SK-N-SH (cell line): ENCODE results near the gene NEBL. TPM values are rescaled to one million over a fixed set of nuclear protein-coding genes. Genes with fewer than 3 reads are reported as not detected.
A peak's percentile ranks its signal among the peaks of the same experiment; 100 is the strongest.

Source experiments
- CTCF ChIA-PET: fragments of 300-600, 350-600 bp; formaldehyde crosslinking; extraction: SDS; loops from one replicate; lab custom pipeline; 2021; lab: Yijun Ruan, JAX
- POLR2A ChIA-PET: fragments of 350-600 bp; sonication (Branson Sonifier 250); formaldehyde crosslinking; extraction: SDS; loops from one replicate; lab custom pipeline; 2020; ENCODE audit warnings: antibody characterized with exemption, inconsistent platforms; lab: Yijun Ruan, JAX
- DNase-seq: peaks from one replicate; pipeline ENCODE4 v3.0.0; 2012
- H2AFZ ChIP-seq: fragments of 200-600 bp; sonication (generic); 2 replicates; pipeline ENCODE4 v1.8.1; 2016; ENCODE audit warnings: antibody characterized with exemption, mild to moderate bottlenecking, low read depth
- H3F3A ChIP-seq: fragments of 200-600 bp; sonication (generic); replicated peaks from 2 replicates; pipeline ENCODE3; 2016; ENCODE audit warnings: antibody characterized with exemption, mild to moderate bottlenecking; ENCODE audit not compliant: insufficient read depth
- H3K27ac ChIP-seq, 2 experiments: fragments of 200-500 bp in 1 of 2; fragments of 200-600 bp in 1 of 2; sonication (Bioruptor generic) in 1 of 2; sonication (generic), shearing (Covaris generic) in 1 of 2; 2 replicates each; pipeline versions ENCODE4 v1.5.1 to v1.6.1; 2014 to 2016; ENCODE audit warnings: low read depth in 2 of 2, inconsistent platforms in 1 of 2, low read length in 1 of 2, mild to moderate bottlenecking in 1 of 2, mixed read lengths in 1 of 2
- H3K27me3 ChIP-seq: fragments of 200-600 bp; sonication (generic), shearing (Covaris generic); 2 replicates; pipeline ENCODE4 v1.6.1; 2016; ENCODE audit warnings: mixed run types; ENCODE audit not compliant: insufficient read depth
- H3K36me3 ChIP-seq, 2 experiments: fragments of 200-500 bp in 1 of 2; fragments of 200-600 bp in 1 of 2; sonication (Bioruptor generic) in 1 of 2; sonication (generic) in 1 of 2; replicated peaks in 1 of 2; 2 replicates each; pipeline versions ENCODE3 to v1.5.1; 2014 to 2016; ENCODE audit warnings: low read length in 1 of 2, mild to moderate bottlenecking in 1 of 2; ENCODE audit not compliant: insufficient read depth in 2 of 2, control insufficient read depth in 1 of 2
- H3K4me1 ChIP-seq, 2 experiments: fragments of 200-500 bp in 1 of 2; fragments of 200-600 bp in 1 of 2; sonication (Bioruptor generic) in 1 of 2; sonication (generic), shearing (Covaris generic) in 1 of 2; 2 replicates each; pipeline versions ENCODE4 v1.5.1 to v1.6.1; 2014 to 2016; ENCODE audit warnings: low read depth in 1 of 2, low read length in 1 of 2, mixed run types in 1 of 2; ENCODE audit not compliant: insufficient read depth in 2 of 2, control insufficient read depth in 1 of 2
- H3K4me2 ChIP-seq: fragments of 200-600 bp; sonication (generic), shearing (Covaris generic); 2 replicates; pipeline ENCODE4 v1.6.1; 2017; ENCODE audit warnings: mixed run types
- H3K4me3 ChIP-seq, 2 experiments: fragments of 200-500 bp in 1 of 2; fragments of 200-600 bp in 1 of 2; sonication (Bioruptor generic) in 1 of 2; sonication (generic), shearing (Covaris generic) in 1 of 2; 2 replicates each; pipeline versions ENCODE4 v1.5.1 to v1.8.1; 2014 to 2016; ENCODE audit warnings: low read depth in 2 of 2, inconsistent platforms in 1 of 2, low read length in 1 of 2, mild to moderate bottlenecking in 1 of 2, mixed read lengths in 1 of 2, moderate library complexity in 1 of 2
- H3K79me2 ChIP-seq: fragments of 200-600 bp; sonication (generic); 2 replicates; pipeline ENCODE4 v1.8.1; 2017; ENCODE audit warnings: mild to moderate bottlenecking; ENCODE audit not compliant: insufficient read depth
- H3K9ac ChIP-seq: fragments of 200-600 bp; sonication (generic); 2 replicates; pipeline ENCODE4 v1.6.1; 2017; ENCODE audit warnings: mixed run types
- H3K9me2 ChIP-seq: fragments of 200-600 bp; sonication (generic); 2 replicates; pipeline ENCODE4 v1.6.1; 2017; ENCODE audit warnings: mixed run types
- H3K9me3 ChIP-seq: fragments of 200-600 bp; sonication (generic); 2 replicates; pipeline ENCODE4 v1.6.1; 2017; ENCODE audit warnings: mixed run types, mild to moderate bottlenecking, moderate library complexity
- H4K20me1 ChIP-seq: fragments of 200-600 bp; sonication (generic); 2 replicates; pipeline ENCODE4 v1.6.1; 2017; ENCODE audit warnings: mild to moderate bottlenecking, mixed run types; ENCODE audit not compliant: insufficient read depth
- CHD2 ChIP-seq: fragments of 150-350 bp; IDR thresholded peaks from 2 replicates; pipeline ENCODE4 v1.6.1; 2018; ENCODE audit warnings: low read length; ENCODE audit not compliant: partially characterized antibody
- ELF1 ChIP-seq: IDR thresholded peaks from 2 replicates; pipeline ENCODE4 v1.4.0; 2012
- EP300 ChIP-seq, 2 experiments: IDR thresholded peaks; 2 replicates each; pipeline versions ENCODE4 v1.4.0 to v1.6.1; 2012; ENCODE audit warnings: borderline replicate concordance in 1 of 2, low read depth in 1 of 2, low read length in 1 of 2
- EZH2phosphoT487 ChIP-seq: fragments of 200-600 bp; sonication (generic); IDR thresholded peaks from 2 replicates; pipeline ENCODE4 v1.6.1; 2017; ENCODE audit warnings: low read depth, mixed run types, mild to moderate bottlenecking, antibody characterized with exemption, moderate library complexity, borderline replicate concordance
- FOXJ3 ChIP-seq: sonication (generic); formaldehyde crosslinking; IDR thresholded peaks from 2 replicates; pipeline ENCODE4 v1.5.1; 2020; ENCODE audit warnings: mild to moderate bottlenecking, missing genetic modification reagents
- GABPA ChIP-seq: IDR thresholded peaks from 2 replicates; pipeline ENCODE4 v1.4.0; 2012; ENCODE audit warnings: low read depth, mild to moderate bottlenecking
- GATA2 ChIP-seq: sonication (generic); formaldehyde crosslinking; IDR thresholded peaks from 2 replicates; pipeline ENCODE4 v1.5.0; 2020; ENCODE audit warnings: mild to moderate bottlenecking, missing genetic modification reagents
- IRF3 ChIP-seq: fragments of 150-350 bp; IDR thresholded peaks from 2 replicates; pipeline ENCODE4 v1.6.1; 2016; ENCODE audit warnings: mild to moderate bottlenecking, low read depth, low read length
- MXI1 ChIP-seq: IDR thresholded peaks from 2 replicates; pipeline ENCODE4 v1.6.1; 2012; ENCODE audit warnings: mild to moderate bottlenecking, low read depth, low read length, improper control_type of control experiment
- NRF1 ChIP-seq: IDR thresholded peaks from 2 replicates; pipeline ENCODE4 v1.6.1; 2012; ENCODE audit warnings: low read depth, mild to moderate bottlenecking, low read length
- POLR2AphosphoS5 ChIP-seq: IDR thresholded peaks from 2 replicates; pipeline ENCODE4 v1.6.1; 2012; ENCODE audit warnings: low read depth, low read length
- RAD21 ChIP-seq: IDR thresholded peaks from 2 replicates; pipeline ENCODE4 v1.6.1; 2012; ENCODE audit warnings: mild to moderate bottlenecking, low read length
- REST ChIP-seq: IDR thresholded peaks from 2 replicates; pipeline ENCODE4 v1.6.1; 2012; ENCODE audit warnings: mild to moderate bottlenecking, low read depth, low read length, moderate library complexity
- RFX5 ChIP-seq: IDR thresholded peaks from 2 replicates; pipeline ENCODE4 v1.6.1; 2012; ENCODE audit warnings: mild to moderate bottlenecking, improper control_type of control experiment, low read length
- RXRA ChIP-seq: IDR thresholded peaks from 2 replicates; pipeline ENCODE4 v1.4.0; 2012; ENCODE audit warnings: low read depth, mild to moderate bottlenecking, borderline replicate concordance
- SIN3A ChIP-seq: IDR thresholded peaks from 2 replicates; pipeline ENCODE4 v1.6.1; 2012; ENCODE audit warnings: low read depth, mild to moderate bottlenecking, low read length, moderate library complexity, borderline replicate concordance
- SMC3 ChIP-seq: IDR thresholded peaks from 2 replicates; pipeline ENCODE4 v1.6.1; 2012; ENCODE audit warnings: low read depth, low read length, improper control_type of control experiment
- TAF1 ChIP-seq: IDR thresholded peaks from 2 replicates; pipeline ENCODE4 v1.6.1; 2012; ENCODE audit warnings: low read depth, mild to moderate bottlenecking, low read length, moderate library complexity, borderline replicate concordance
- USF1 ChIP-seq: IDR thresholded peaks from 2 replicates; pipeline ENCODE4 v1.4.0; 2012; ENCODE audit warnings: low read depth, borderline replicate concordance
- USF2 ChIP-seq: fragments of 150-350 bp; IDR thresholded peaks from 2 replicates; pipeline ENCODE4 v1.6.1; 2017; ENCODE audit warnings: antibody characterized with exemption, low read length, low read depth, borderline replicate concordance
- ZBTB33 ChIP-seq: IDR thresholded peaks from 2 replicates; pipeline ENCODE4 v1.4.0; 2012; ENCODE audit warnings: low read depth, borderline replicate concordance
- WGBS: methylation state at CpG from one replicate; pipeline ENCODE4 v1.1.6; 2017; ENCODE audit warnings: low lambda C conversion rate; 5-methylcytosine and 5-hydroxymethylcytosine counted together
- polyA plus RNA-seq, 3 experiments: library from polyadenylated mRNA; depleted of rRNA; stranded (reverse); fragments of >200 nt; gene quantifications; 2 replicates each; pipeline ENCODE4 v1.2.3, GENCODE V29; 2012
- TF ChIP-seq, protein P1 (sequence below): fragments of 200-600 bp; sonication (generic); IDR thresholded peaks from 2 replicates; pipeline ENCODE4 v1.6.1; 2017; ENCODE audit warnings: antibody characterized with exemption, mild to moderate bottlenecking, moderate library complexity
- TF ChIP-seq, protein P2 (sequence below): IDR thresholded peaks from 2 replicates; pipeline ENCODE4 v1.4.0; 2012; ENCODE audit warnings: low read depth

The NEBL gene
- polyA plus RNA-seq, 1 of the 3 experiments (the other 2 are of a cell fraction) = 0.58 TPM

- no peaks in the 10 kb centered on the region for H3K9me2 ChIP-seq
- TF ChIP-seq ZBTB33 (no peak), POLR2AphosphoS5 (no peak), REST (no peak), TAF1 (no peak), RAD21 (no peak), NRF1 (no peak), GATA2 (peak; percentile 68), FOXJ3 (CRISPR knock-in tag) (peak; percentile 89), CHD2 (peak; percentile 22), EZH2phosphoT487 (no peak), GABPA (no peak), RXRA (no peak), USF2 (no peak), IRF3 (no peak), ELF1 (no peak), USF1 (no peak), RFX5 (no peak), EP300 (IDR thresholded peaks at IDR 0.05; ENCODE audit: borderline replicate concordance in 1 of 2, low read depth in 1 of 2, low read length in 1 of 2) (peak in 1 of 2 experiments; percentile 62; a peak in 1 of 4 replicates), SMC3 (no peak), SIN3A (no peak), MXI1 (peak; percentile 30; the same call in 1 of the 2 replicates)
- TF ChIP-seq, protein P1, sequence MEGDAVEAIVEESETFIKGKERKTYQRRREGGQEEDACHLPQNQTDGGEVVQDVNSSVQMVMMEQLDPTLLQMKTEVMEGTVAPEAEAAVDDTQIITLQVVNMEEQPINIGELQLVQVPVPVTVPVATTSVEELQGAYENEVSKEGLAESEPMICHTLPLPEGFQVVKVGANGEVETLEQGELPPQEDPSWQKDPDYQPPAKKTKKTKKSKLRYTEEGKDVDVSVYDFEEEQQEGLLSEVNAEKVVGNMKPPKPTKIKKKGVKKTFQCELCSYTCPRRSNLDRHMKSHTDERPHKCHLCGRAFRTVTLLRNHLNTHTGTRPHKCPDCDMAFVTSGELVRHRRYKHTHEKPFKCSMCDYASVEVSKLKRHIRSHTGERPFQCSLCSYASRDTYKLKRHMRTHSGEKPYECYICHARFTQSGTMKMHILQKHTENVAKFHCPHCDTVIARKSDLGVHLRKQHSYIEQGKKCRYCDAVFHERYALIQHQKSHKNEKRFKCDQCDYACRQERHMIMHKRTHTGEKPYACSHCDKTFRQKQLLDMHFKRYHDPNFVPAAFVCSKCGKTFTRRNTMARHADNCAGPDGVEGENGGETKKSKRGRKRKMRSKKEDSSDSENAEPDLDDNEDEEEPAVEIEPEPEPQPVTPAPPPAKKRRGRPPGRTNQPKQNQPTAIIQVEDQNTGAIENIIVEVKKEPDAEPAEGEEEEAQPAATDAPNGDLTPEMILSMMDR = no peak
- TF ChIP-seq, protein P2, sequence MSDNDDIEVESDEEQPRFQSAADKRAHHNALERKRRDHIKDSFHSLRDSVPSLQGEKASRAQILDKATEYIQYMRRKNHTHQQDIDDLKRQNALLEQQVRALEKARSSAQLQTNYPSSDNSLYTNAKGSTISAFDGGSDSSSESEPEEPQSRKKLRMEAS = no peak
- TF ChIP-seq, all 33 proteins: peak for 5
- no peaks in the 10 kb centered on the region for H3K79me2 ChIP-seq
- 68% methylated on average over 6 of the region's 6 CpGs for WGBS
- no peak overlapping the region for H3K4me2 ChIP-seq
- CTCF ChIA-PET = interaction anchor here (0.7 to 2.8 kb wide), 5 partner anchors 11 to 95 kb away, joined by 3 to 7 read pairs (median 4); no protein-coding TSS in a partner anchor
- H3K27ac ChIP-seq = peak overlapping the region in 1 of 2 experiments; percentile 100; a peak in 2 of 4 replicates
- POLR2A ChIA-PET = no interaction called here
- no peaks in the 10 kb centered on the region for H3F3A ChIP-seq
- no peaks in the 10 kb centered on the region for H3K9me3 ChIP-seq
- H3K27me3 ChIP-seq = no peaks in the 10 kb centered on the region
- peaks cover 0 to under 1% of the 10 kb centered on the region in 2 experiments for H3K36me3 ChIP-seq
- peaks cover 0 to 60% of the 10 kb centered on the region in 2 experiments; a peak in 2 of 4 replicates for H3K4me1 ChIP-seq
- no peak overlapping the region for H3K4me3 ChIP-seq
- DNase-seq = no peak
- no peak overlapping the region for H2AFZ ChIP-seq
- no peak overlapping the region for H3K9ac ChIP-seq
- H4K20me1 ChIP-seq = no peaks in the 10 kb centered on the region
Observed at GRCh38 chr10:20890009-20890408, 7.1 kb downstream of the NEBL start.
